OCI-LY7 (cell line): Measurements from ENCODE around the gene ESAM. TPM values are rescaled to one million over a fixed set of nuclear protein-coding genes. Genes with fewer than 3 reads are reported as not detected.
A peak's percentile ranks its signal among the peaks of the same experiment; 100 is the strongest.

ENCODE experiments used
- BruUV-seq: library from RNA; stranded (reverse); fragments of 400-500 nt; replicated peaks from 2 replicates; lab custom pipeline; 2021; lab: Mats Ljungman, UMichigan
- CTCF ChIA-PET: fragments of 300-600 bp; sonication (Branson Sonifier 250); formaldehyde crosslinking; loops from one replicate; lab custom pipeline; 2022; ENCODE audit warnings: antibody characterized with exemption; ENCODE audit not compliant: unreplicated experiment; lab: Charles Lee
- POLR2A ChIA-PET: fragments of 300-600 bp; sonication (Branson Sonifier 250); formaldehyde crosslinking; loops from one replicate; lab custom pipeline; 2022; ENCODE audit warnings: antibody characterized with exemption; lab: Charles Lee
- DNase-seq: peaks from one replicate; pipeline ENCODE4 v3.0.0-alpha.2; 2015; ENCODE audit warnings: low spot score
- H2AFZ ChIP-seq: fragments of 200-600 bp; sonication (generic), shearing (Covaris generic); 2 replicates; pipeline ENCODE4 v1.6.1; 2014; ENCODE audit warnings: mild to moderate bottlenecking, antibody characterized with exemption, low read length, moderate library complexity
- H3K27ac ChIP-seq: fragments of 200-600 bp; sonication (generic); 2 replicates; pipeline ENCODE4 v1.5.1; 2014; ENCODE audit warnings: mixed run types, low read depth, mild to moderate bottlenecking, moderate library complexity, low read length, inconsistent platforms; ENCODE audit not compliant: poor library complexity, severe bottlenecking
- H3K36me3 ChIP-seq: fragments of 200-600 bp; sonication (generic); 2 replicates; pipeline ENCODE4 v1.6.1; 2014; ENCODE audit warnings: mild to moderate bottlenecking, antibody characterized with exemption, low read length, moderate library complexity, mixed read lengths; ENCODE audit not compliant: insufficient read depth
- H3K4me1 ChIP-seq: fragments of 200-600 bp; sonication (generic); 2 replicates; pipeline ENCODE4 v1.5.1; 2014; ENCODE audit warnings: mild to moderate bottlenecking, low read length; ENCODE audit not compliant: insufficient read depth, poor library complexity, severe bottlenecking
- H3K4me2 ChIP-seq: fragments of 200-600 bp; sonication (generic); 2 replicates; pipeline ENCODE4 v1.6.1; 2014; ENCODE audit warnings: mild to moderate bottlenecking, low read length
- H3K4me3 ChIP-seq: fragments of 200-600 bp; sonication (generic); 2 replicates; pipeline ENCODE4 v1.5.1; 2014; ENCODE audit warnings: mild to moderate bottlenecking, low read depth, low read length; ENCODE audit not compliant: poor library complexity, severe bottlenecking
- H3K79me2 ChIP-seq: fragments of 200-600 bp; sonication (generic); 2 replicates; pipeline ENCODE4 v1.6.1; 2016; ENCODE audit warnings: low read depth, mild to moderate bottlenecking, low read length, moderate library complexity, mixed read lengths; ENCODE audit not compliant: insufficient read depth
- H3K9me2 ChIP-seq: fragments of 200-600 bp; sonication (generic); 2 replicates; pipeline ENCODE4 v1.6.1; 2016; ENCODE audit warnings: mild to moderate bottlenecking, low read length, mixed read lengths; ENCODE audit not compliant: insufficient read depth
- H3K9me3 ChIP-seq: fragments of 200-600 bp; sonication (generic); 2 replicates; pipeline ENCODE4 v1.6.1; 2014; ENCODE audit warnings: mild to moderate bottlenecking, mixed run types, low read length, mixed read lengths
- H4K20me1 ChIP-seq: fragments of 200-600 bp; sonication (generic); 2 replicates; pipeline ENCODE4 v1.6.1; 2014; ENCODE audit warnings: mild to moderate bottlenecking, antibody characterized with exemption, low read length, moderate library complexity, mixed read lengths; ENCODE audit not compliant: insufficient read depth
- EZH2phosphoT487 ChIP-seq: fragments of 200-600 bp; sonication (generic); IDR thresholded peaks from 2 replicates; pipeline ENCODE4 v1.6.1; 2018; ENCODE audit warnings: low read depth, borderline replicate concordance, mild to moderate bottlenecking, mixed run types, antibody characterized with exemption, low read length, moderate library complexity, mixed read lengths
- intact Hi-C: fragments of 100-400 bp; cut with micrococcal nuclease; formaldehyde crosslinking; loops from one replicate; pipeline ENCODE4 v1.10.0; 2022; ENCODE audit not compliant: unreplicated experiment
- total RNA-seq, 2 experiments: library from RNA; depleted of rRNA in 1 of 2; stranded (reverse); fragments of >200 nt in 1 of 2; shearing (Covaris generic) in 1 of 2; gene quantifications; 2 replicates each; pipeline ENCODE4 v1.2.3, GENCODE V29; 2014 to 2022
- TF ChIP-seq, protein P1 (sequence below): fragments of 200-600 bp; sonication (generic); conservative IDR thresholded peaks from 2 replicates; pipeline ENCODE4 v1.5.1; 2014; ENCODE audit warnings: mild to moderate bottlenecking, antibody characterized with exemption, low read length, moderate library complexity, mixed read lengths

Gene ESAM
- total RNA-seq, 2 experiments from 2014 or later = 0.35 to 0.49 TPM

DNA sequence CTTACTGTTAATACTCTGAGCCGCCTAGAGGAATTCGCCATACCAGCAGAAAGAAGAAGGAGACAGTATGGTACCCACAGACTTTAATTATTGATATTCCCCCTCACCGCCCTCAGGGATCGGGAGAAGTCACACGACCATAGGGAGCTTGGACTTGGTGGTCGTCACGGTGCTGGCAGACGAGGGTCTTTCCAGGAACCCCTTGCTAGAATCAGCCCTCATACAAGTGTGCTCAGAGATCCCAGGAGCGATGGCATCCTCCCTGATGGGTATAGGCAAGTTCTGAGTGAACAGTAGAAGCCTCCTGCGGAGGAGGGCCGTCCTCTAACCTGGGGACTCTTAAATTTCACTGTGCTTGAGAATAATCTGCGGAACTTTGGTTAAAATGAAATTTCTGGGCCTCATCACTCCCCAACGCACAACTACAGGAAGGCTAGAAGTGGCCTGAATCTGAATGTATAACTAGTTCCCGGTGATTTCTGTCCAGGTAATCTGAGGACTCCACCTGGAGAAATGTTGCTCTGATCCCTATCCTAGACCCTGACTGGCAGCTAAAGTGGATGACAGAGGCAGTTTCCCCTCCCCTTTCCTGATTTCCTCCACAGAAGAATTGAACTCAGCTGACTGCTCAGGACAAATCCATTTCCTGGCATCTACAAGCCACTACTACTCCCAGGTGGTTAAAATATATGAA, 14.5 kb downstream of the ESAM start:
- no peak for DNase-seq
- ChIA-PET POLR2A (interaction anchor here (1.0 to 1.2 kb wide), 2 partner anchors 52 to 89 kb away, joined by 3 to 4 read pairs; no protein-coding TSS in a partner anchor), CTCF (interaction anchor here (1.1 to 1.3 kb wide), 3 partner anchors 59 to 208 kb away, joined by 3 to 5 read pairs (median 4); no protein-coding TSS in a partner anchor)
- Histone ChIP-seq H3K27ac (no peak overlapping the region), H3K9me2 (no peaks in the 10 kb centered on the region), H3K4me3 (peak overlapping the region; percentile 70), H3K4me2 (peak overlapping the region; percentile 74), H2AFZ (peak overlapping the region; percentile 28; the same call in 1 of the 2 replicates), H3K4me1 (peaks cover 19% of the 10 kb centered on the region), H3K36me3 (no peaks in the 10 kb centered on the region), H3K9me3 (no peaks in the 10 kb centered on the region), H3K79me2 (no peaks in the 10 kb centered on the region), H4K20me1 (no peaks in the 10 kb centered on the region; the same call in 1 of the 2 replicates)
- intact Hi-C loops = loop anchor here (2.0 to 5.0 kb wide), 2 partner anchors 51 to 90 kb away; no protein-coding TSS in a partner anchor
- BruUV-seq = no TSS peak
- TF ChIP-seq EZH2phosphoT487 = no peak
- TF ChIP-seq, protein P1, sequence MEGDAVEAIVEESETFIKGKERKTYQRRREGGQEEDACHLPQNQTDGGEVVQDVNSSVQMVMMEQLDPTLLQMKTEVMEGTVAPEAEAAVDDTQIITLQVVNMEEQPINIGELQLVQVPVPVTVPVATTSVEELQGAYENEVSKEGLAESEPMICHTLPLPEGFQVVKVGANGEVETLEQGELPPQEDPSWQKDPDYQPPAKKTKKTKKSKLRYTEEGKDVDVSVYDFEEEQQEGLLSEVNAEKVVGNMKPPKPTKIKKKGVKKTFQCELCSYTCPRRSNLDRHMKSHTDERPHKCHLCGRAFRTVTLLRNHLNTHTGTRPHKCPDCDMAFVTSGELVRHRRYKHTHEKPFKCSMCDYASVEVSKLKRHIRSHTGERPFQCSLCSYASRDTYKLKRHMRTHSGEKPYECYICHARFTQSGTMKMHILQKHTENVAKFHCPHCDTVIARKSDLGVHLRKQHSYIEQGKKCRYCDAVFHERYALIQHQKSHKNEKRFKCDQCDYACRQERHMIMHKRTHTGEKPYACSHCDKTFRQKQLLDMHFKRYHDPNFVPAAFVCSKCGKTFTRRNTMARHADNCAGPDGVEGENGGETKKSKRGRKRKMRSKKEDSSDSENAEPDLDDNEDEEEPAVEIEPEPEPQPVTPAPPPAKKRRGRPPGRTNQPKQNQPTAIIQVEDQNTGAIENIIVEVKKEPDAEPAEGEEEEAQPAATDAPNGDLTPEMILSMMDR = no peak

DNA sequence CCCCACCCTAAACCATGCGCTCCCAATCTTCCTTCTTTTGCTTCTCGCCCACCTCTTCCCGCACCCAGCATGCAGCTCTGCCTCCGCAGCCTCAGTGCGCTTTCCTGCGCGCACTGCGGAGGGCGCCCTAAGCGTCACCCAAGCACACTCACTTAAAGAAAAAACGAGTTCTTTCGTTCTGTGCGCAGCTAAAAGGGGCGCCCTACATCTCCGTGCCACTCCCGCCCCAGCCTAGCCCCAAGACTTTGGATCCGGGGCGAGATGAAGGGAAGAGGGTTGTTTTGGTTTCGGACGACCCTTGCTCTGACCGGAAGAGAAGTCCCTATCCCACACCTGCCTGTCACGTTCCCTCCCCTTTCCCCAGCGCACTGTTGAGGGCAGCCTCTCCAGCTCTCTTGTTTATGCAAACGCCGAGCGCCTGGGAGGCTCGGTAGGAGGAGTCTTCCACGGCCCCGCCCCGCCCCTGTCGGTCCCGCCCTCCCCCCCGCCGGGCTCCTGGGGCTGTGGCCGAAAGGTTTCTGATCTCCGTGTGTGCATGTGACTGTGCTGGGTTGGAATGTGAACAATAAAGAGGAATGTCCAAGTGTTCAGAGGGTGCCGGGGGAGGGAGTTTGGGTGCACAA, 15.4 kb downstream of the ESAM start:
- TF ChIP-seq EZH2phosphoT487 = no peak
- TF ChIP-seq, protein P1 = peak; percentile 84
- no peaks in the 10 kb centered on the region for H3K36me3 ChIP-seq
- intact Hi-C loops = loop anchor here (1.0 to 5.0 kb wide), 4 partner anchors 17 to 91 kb away; no protein-coding TSS in a partner anchor
- BruUV-seq = TSS peak; percentile 41
- POLR2A ChIA-PET = interaction anchor here (0.6 to 2.7 kb wide), 8 partner anchors 17 to 821 kb away, joined by 3 to 9 read pairs (median 4); partner anchors contain the start of genes SIAE and SPA17
- DNase-seq = peak; percentile 90
- peak overlapping the region; percentile 74 for H3K4me2 ChIP-seq
- CTCF ChIA-PET = interaction anchor here (0.6 to 1.3 kb wide), 6 partner anchors 16 to 209 kb away, joined by 3 to 5 read pairs (median 4); no protein-coding TSS in a partner anchor
- H2AFZ ChIP-seq = peak overlapping the region; percentile 75
- H4K20me1 ChIP-seq = no peaks in the 10 kb centered on the region; the same call in 1 of the 2 replicates
- peak overlapping the region; percentile 61 for H3K27ac ChIP-seq
- H3K9me2 ChIP-seq = no peaks in the 10 kb centered on the region
- H3K4me3 ChIP-seq = peak overlapping the region; percentile 70
- H3K79me2 ChIP-seq = no peaks in the 10 kb centered on the region
- peaks cover 23% of the 10 kb centered on the region for H3K4me1 ChIP-seq
- no peaks in the 10 kb centered on the region for H3K9me3 ChIP-seq
